HepG2 (cell line): ENCODE data around the gene HTR2A. TPM values are rescaled to one million over a fixed set of nuclear protein-coding genes. Genes with fewer than 3 reads are reported as not detected.

Experiments used
- CEBPG ChIP-seq: IDR thresholded peaks from 2 replicates; pipeline ENCODE4 v1.6.1; 2016
- HMG20B ChIP-seq: conservative IDR thresholded peaks from 2 replicates; pipeline ENCODE4 v1.6.1; 2016; ENCODE audit warnings: missing genetic modification reagents, missing compliant biosample characterization
- HNF4A ChIP-seq: sonication (generic); formaldehyde crosslinking; IDR thresholded peaks from 2 replicates; pipeline ENCODE4 v1.4.0; 2020; ENCODE audit warnings: missing genetic modification reagents
- MAFK ChIP-seq, 2 experiments: IDR thresholded peaks in 1 of 2; conservative IDR thresholded peaks in 1 of 2; 2 replicates each; pipeline ENCODE4 v1.6.1; 2011; ENCODE audit warnings: improper control_type of control experiment in 2 of 2, low read length in 2 of 2
- PHF20 ChIP-seq: sonication (generic); formaldehyde crosslinking; IDR thresholded peaks from 2 replicates; pipeline ENCODE4 v1.5.0; 2020; ENCODE audit warnings: mild to moderate bottlenecking, missing genetic modification reagents
- POLR2AphosphoS2 ChIP-seq: IDR thresholded peaks from 2 replicates; pipeline ENCODE4 v1.6.1; 2011; ENCODE audit warnings: low read depth, low read length, improper control_type of control experiment
- POLR2G ChIP-seq: fragments of 200-400 bp; formaldehyde crosslinking; IDR thresholded peaks from 2 replicates; pipeline ENCODE4 v1.6.1; 2018; ENCODE audit warnings: mild to moderate bottlenecking, low read depth, low read length, moderate library complexity
- YEATS4 ChIP-seq: sonication (generic); formaldehyde crosslinking; IDR thresholded peaks from 2 replicates; pipeline ENCODE4 v1.4.0; 2020; ENCODE audit warnings: missing genetic modification reagents, borderline replicate concordance
- ZNF230 ChIP-seq: sonication (generic); formaldehyde crosslinking; IDR thresholded peaks from 2 replicates; pipeline ENCODE4 v1.4.0; 2020; ENCODE audit warnings: mild to moderate bottlenecking, missing genetic modification reagents
- ZNF34 ChIP-seq: sonication (generic); formaldehyde crosslinking; IDR thresholded peaks from 2 replicates; pipeline ENCODE4 v1.4.0; 2020; ENCODE audit warnings: mild to moderate bottlenecking, missing genetic modification reagents, borderline replicate concordance
- ZNF546 ChIP-seq: sonication (generic); formaldehyde crosslinking; conservative IDR thresholded peaks from 2 replicates; pipeline ENCODE4 v1.8.1; 2023; ENCODE audit warnings: mild to moderate bottlenecking, missing genetic modification reagents
- ZNF672 ChIP-seq: sonication (generic); formaldehyde crosslinking; IDR thresholded peaks from 2 replicates; pipeline ENCODE4 v1.8.1; 2022; ENCODE audit warnings: missing genetic modification reagents
- ZSCAN20 ChIP-seq: sonication (generic); formaldehyde crosslinking; IDR thresholded peaks from 2 replicates; pipeline ENCODE4 v1.4.0; 2020; ENCODE audit warnings: missing genetic modification reagents, mild to moderate bottlenecking, borderline replicate concordance
- ZSCAN31 ChIP-seq: sonication (generic); formaldehyde crosslinking; IDR thresholded peaks from 2 replicates; pipeline ENCODE4 v1.5.0; 2020; ENCODE audit warnings: low read depth, mild to moderate bottlenecking, missing genetic modification reagents
- polyA plus RNA-seq, 8 experiments: library from polyadenylated mRNA; depleted of rRNA in 3 of 8; stranded (reverse) in 7 of 8; unstranded in 1 of 8; fragments of >200 nt; fragmentation: Illumina TruSeq in 4 of 8; extraction: Trizol in 4 of 8; gene quantifications; 2 replicates each; pipeline versions ENCODE4 v1.2.1 to v1.2.3, GENCODE V29; 2011 to 2016; ENCODE audit warnings: low read depth in 4 of 8, missing spikeins in 1 of 8, mixed read lengths in 1 of 8; ENCODE audit not compliant: insufficient read depth in 1 of 8
- total RNA-seq, 5 experiments: library from RNA; depleted of rRNA; stranded (reverse); fragments of >200 nt; fragmentation: Illumina TruSeq; extraction: Trizol; gene quantifications; 2 replicates each; pipeline ENCODE4 v1.2.3, GENCODE V29; 2016; ENCODE audit warnings: low read depth in 1 of 5
- TF ChIP-seq, protein P1 (sequence below): IDR thresholded peaks from 2 replicates; pipeline ENCODE4 v1.6.1; 2016; ENCODE audit warnings: control low read depth
- TF ChIP-seq, protein P2 (sequence below): IDR thresholded peaks from 2 replicates; pipeline ENCODE4 v1.6.1; 2016; ENCODE audit warnings: low read depth, borderline replicate concordance
- TF ChIP-seq, protein P3 (sequence below): sonication (generic); formaldehyde crosslinking; IDR thresholded peaks from 2 replicates; pipeline ENCODE4 v1.5.0; 2020; ENCODE audit warnings: mild to moderate bottlenecking, missing genetic modification reagents
- TF ChIP-seq, protein P4 (sequence below): sonication (generic); formaldehyde crosslinking; IDR thresholded peaks from 2 replicates; pipeline ENCODE4 v1.9.0; 2021; ENCODE audit warnings: missing genetic modification reagents, borderline replicate concordance
- TF ChIP-seq, protein P5 (sequence below): sonication (generic); formaldehyde crosslinking; IDR thresholded peaks from 2 replicates; pipeline ENCODE4 v1.5.0; 2020; ENCODE audit warnings: missing genetic modification reagents
- TF ChIP-seq, protein P6 (sequence below): IDR thresholded peaks from 2 replicates; pipeline ENCODE4 v1.6.1; 2012; ENCODE audit warnings: inconsistent platforms

Gene HTR2A
- total and polyA plus RNA-seq, 2 of the 13 experiments (the other 11 are each of a cell fraction or from before 2014, with no cell fraction given): not detected

DNA sequence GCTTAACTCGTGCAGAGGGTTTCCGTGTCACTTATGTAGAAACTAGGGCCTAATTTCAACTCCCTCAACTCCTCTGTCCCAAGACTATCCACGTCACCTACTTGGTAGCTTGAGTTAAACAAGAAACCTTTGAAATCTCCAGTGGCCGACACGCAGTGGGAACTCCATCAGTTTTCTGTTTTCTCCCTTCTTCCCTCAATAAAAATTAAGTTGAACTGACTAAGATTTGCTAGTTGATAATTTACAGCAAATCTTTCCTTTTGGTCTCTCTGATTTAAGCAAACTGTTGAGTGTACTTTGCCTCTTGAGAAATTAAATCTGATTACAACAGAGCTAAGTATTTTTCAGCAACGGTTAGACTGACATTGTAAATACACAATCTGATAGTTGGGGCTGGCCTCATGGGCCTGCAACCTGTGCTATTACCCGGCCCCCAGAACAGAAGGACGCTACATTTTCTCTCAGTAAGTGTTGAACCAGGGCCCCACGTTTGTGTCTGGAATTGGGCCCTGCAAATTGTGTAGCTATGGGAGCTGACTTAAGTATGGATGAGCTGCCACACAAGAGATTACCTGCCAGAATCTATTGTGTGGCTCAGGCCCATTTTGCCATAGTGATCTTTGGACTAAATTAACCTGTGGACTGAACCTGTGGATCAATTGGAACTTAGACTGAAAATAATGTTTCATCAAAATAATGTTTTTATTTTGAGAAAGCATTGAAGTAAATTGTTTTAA lies 99.2 kb downstream of the HTR2A start (continued):
- TF ChIP-seq, protein P1, sequence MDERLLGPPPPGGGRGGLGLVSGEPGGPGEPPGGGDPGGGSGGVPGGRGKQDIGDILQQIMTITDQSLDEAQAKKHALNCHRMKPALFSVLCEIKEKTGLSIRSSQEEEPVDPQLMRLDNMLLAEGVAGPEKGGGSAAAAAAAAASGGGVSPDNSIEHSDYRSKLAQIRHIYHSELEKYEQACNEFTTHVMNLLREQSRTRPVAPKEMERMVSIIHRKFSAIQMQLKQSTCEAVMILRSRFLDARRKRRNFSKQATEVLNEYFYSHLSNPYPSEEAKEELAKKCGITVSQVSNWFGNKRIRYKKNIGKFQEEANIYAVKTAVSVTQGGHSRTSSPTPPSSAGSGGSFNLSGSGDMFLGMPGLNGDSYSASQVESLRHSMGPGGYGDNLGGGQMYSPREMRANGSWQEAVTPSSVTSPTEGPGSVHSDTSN (CRISPR knock-in tag): no peak
- TF ChIP-seq, protein P2, sequence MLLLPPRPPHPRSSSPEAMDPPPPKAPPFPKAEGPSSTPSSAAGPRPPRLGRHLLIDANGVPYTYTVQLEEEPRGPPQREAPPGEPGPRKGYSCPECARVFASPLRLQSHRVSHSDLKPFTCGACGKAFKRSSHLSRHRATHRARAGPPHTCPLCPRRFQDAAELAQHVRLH (CRISPR knock-in tag): 0 out of 2 replicates have a peak, but pooled peaks have one; percentile 4
- no peak for TF ChIP-seq PHF20
- no peak for TF ChIP-seq ZNF546 (CRISPR knock-in tag)
- TF ChIP-seq, protein P3, sequence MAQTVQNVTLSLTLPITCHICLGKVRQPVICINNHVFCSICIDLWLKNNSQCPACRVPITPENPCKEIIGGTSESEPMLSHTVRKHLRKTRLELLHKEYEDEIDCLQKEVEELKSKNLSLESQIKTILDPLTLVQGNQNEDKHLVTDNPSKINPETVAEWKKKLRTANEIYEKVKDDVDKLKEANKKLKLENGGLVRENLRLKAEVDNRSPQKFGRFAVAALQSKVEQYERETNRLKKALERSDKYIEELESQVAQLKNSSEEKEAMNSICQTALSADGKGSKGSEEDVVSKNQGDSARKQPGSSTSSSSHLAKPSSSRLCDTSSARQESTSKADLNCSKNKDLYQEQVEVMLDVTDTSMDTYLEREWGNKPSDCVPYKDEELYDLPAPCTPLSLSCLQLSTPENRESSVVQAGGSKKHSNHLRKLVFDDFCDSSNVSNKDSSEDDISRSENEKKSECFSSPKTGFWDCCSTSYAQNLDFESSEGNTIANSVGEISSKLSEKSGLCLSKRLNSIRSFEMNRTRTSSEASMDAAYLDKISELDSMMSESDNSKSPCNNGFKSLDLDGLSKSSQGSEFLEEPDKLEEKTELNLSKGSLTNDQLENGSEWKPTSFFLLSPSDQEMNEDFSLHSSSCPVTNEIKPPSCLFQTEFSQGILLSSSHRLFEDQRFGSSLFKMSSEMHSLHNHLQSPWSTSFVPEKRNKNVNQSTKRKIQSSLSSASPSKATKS (CRISPR knock-in tag): no peak
- no peak for TF ChIP-seq POLR2AphosphoS2
- TF ChIP-seq, protein P4, sequence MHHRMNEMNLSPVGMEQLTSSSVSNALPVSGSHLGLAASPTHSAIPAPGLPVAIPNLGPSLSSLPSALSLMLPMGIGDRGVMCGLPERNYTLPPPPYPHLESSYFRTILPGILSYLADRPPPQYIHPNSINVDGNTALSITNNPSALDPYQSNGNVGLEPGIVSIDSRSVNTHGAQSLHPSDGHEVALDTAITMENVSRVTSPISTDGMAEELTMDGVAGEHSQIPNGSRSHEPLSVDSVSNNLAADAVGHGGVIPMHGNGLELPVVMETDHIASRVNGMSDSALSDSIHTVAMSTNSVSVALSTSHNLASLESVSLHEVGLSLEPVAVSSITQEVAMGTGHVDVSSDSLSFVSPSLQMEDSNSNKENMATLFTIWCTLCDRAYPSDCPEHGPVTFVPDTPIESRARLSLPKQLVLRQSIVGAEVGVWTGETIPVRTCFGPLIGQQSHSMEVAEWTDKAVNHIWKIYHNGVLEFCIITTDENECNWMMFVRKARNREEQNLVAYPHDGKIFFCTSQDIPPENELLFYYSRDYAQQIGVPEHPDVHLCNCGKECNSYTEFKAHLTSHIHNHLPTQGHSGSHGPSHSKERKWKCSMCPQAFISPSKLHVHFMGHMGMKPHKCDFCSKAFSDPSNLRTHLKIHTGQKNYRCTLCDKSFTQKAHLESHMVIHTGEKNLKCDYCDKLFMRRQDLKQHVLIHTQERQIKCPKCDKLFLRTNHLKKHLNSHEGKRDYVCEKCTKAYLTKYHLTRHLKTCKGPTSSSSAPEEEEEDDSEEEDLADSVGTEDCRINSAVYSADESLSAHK (CRISPR knock-in tag): no peak
- no peak for TF ChIP-seq YEATS4 (CRISPR knock-in tag)
- TF ChIP-seq ZNF230 (CRISPR knock-in tag): 0 out of 2 replicates have a peak, but pooled peaks have one; percentile 10
- no peak for TF ChIP-seq POLR2G
- TF ChIP-seq, protein P5, sequence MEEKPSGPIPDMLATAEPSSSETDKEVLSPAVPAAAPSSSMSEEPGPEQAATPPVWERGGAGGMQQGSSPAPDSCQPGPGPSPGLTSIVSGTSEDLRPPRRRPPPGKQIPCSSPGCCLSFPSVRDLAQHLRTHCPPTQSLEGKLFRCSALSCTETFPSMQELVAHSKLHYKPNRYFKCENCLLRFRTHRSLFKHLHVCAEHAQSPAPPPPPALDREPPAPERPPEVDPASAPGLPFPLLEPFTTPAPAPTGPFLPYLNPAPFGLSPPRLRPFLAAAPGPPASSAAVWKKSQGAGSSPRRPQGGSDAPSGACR (CRISPR knock-in tag): 0 out of 2 replicates have a peak, but pooled peaks have one; percentile 1
- 0 out of 2 replicates have a peak, but pooled peaks have one; percentile 57 for TF ChIP-seq ZNF34 (CRISPR knock-in tag)
- peak; percentile 51 for TF ChIP-seq HNF4A (CRISPR knock-in tag)
- TF ChIP-seq CEBPG: 0 out of 2 replicates have a peak, but pooled peaks have one; percentile 18
- TF ChIP-seq ZSCAN20: 0 out of 2 replicates have a peak, but pooled peaks have one; percentile 24
- no peak for TF ChIP-seq MAFK (conservative IDR thresholded peaks at IDR 0.05 in 1 of 2, IDR thresholded peaks at IDR 0.05 in 1 of 2; ENCODE audit: low read length in 2 of 2)
- no peak for TF ChIP-seq ZNF672 (CRISPR knock-in tag)
- TF ChIP-seq HMG20B (CRISPR knock-in tag): no peak
- TF ChIP-seq, protein P6, sequence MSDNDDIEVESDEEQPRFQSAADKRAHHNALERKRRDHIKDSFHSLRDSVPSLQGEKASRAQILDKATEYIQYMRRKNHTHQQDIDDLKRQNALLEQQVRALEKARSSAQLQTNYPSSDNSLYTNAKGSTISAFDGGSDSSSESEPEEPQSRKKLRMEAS: no peak
- 0 out of 2 replicates have a peak, but pooled peaks have one; percentile 53 for TF ChIP-seq ZSCAN31 (CRISPR knock-in tag)
